ENCODE results near the gene ADK. TPM values are rescaled to one million over a fixed set of nuclear protein-coding genes. Genes with fewer than 3 reads are reported as not detected.
A peak's percentile ranks its signal among the peaks of the same experiment; 100 is the strongest.

ADK gene
- total and polyA plus RNA-seq, 2 experiments from 2014 or later = 39.9 to 53.0 TPM

DNA sequence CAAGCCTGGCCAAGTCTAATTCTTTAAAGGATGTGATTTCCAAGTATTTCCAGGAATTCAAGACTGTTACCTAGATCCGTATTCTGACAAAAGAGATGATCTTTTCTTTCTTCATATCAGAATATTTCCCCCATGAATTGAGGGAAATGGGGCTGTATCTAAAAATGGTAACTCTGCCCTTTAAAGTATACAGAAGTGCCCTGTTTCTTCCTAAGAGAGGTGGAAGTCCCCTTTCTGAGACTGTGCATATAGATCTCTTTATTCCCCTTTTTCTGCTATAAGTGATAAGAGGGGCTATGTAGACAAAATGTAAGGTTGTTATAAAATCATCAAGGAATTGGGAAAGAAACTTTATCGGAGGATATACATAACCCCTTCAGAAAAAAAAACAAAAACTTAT lies 388.3 kb downstream of the ADK start:
- Mint-ChIP-seq H3K9me3 (no peaks in the 10 kb centered on the region), H3K36me3 (ENCODE audit: low read depth) (no peaks in the 10 kb centered on the region), H3K27me3 (ENCODE audit: insufficient read depth, low read depth, poor library complexity) (peaks cover 2% of the 10 kb centered on the region), H3K27ac (no peak overlapping the region; the same call in 1 of the 2 replicates), H3K4me3 (no peak overlapping the region), H3K4me1 (peaks cover 6% of the 10 kb centered on the region; the same call in 2 of the 3 replicates)
- H3K36me3 ChIP-seq (ENCODE audit: insufficient read depth) = no peaks in the 10 kb centered on the region
- TF ChIP-seq NANOG (IDR thresholded peaks at IDR 0.05; ENCODE audit: borderline replicate concordance) = no peak
- TF ChIP-seq EZH2phosphoT487 (IDR thresholded peaks at IDR 0.05; ENCODE audit: unreplicated experiment) = no peak
- TF ChIP-seq JUNB (IDR thresholded peaks at IDR 0.05; ENCODE audit: unreplicated experiment) = no peak
- TF ChIP-seq ZNF331 (CRISPR knock-in tag; IDR thresholded peaks at IDR 0.05; ENCODE audit: low read depth) = no peak
- no peak for TF ChIP-seq ZNF114 (CRISPR knock-in tag; IDR thresholded peaks at IDR 0.05)
- TF ChIP-seq CTCF (conservative IDR thresholded peaks at IDR 0.05; ENCODE audit: low read depth in 2 of 2) = no peak
- no peak for TF ChIP-seq ZNF462 (CRISPR knock-in tag; IDR thresholded peaks at IDR 0.05)
- TF ChIP-seq CREB1 (CRISPR knock-in tag; IDR thresholded peaks at IDR 0.05; ENCODE audit: low read depth) = no peak
- no peak for TF ChIP-seq EZH2 (IDR thresholded peaks at IDR 0.05; ENCODE audit: low read depth, unreplicated experiment)
- no peak for TF ChIP-seq STAT1 (IDR thresholded peaks at IDR 0.05; ENCODE audit: unreplicated experiment)
- TF ChIP-seq REST (IDR thresholded peaks at IDR 0.05; ENCODE audit: unreplicated experiment) = no peak
- no peak for TF ChIP-seq POLR2AphosphoS5 (IDR thresholded peaks at IDR 0.05; ENCODE audit: low read depth)
- TF ChIP-seq, protein P1, sequence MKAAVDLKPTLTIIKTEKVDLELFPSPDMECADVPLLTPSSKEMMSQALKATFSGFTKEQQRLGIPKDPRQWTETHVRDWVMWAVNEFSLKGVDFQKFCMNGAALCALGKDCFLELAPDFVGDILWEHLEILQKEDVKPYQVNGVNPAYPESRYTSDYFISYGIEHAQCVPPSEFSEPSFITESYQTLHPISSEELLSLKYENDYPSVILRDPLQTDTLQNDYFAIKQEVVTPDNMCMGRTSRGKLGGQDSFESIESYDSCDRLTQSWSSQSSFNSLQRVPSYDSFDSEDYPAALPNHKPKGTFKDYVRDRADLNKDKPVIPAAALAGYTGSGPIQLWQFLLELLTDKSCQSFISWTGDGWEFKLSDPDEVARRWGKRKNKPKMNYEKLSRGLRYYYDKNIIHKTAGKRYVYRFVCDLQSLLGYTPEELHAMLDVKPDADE (IDR thresholded peaks at IDR 0.05) = no peak
- no peaks in the 10 kb centered on the region for H3K79me2 ChIP-seq (replicated peaks; ENCODE audit: insufficient read depth)
- H3K4me1 ChIP-seq (ENCODE audit: insufficient read depth) = peaks cover 4% of the 10 kb centered on the region
- H3K27ac ChIP-seq (ENCODE audit: low read depth) = peak overlapping the region; percentile 28; the same call in 1 of the 2 replicates
- no peak overlapping the region for H2AFZ ChIP-seq
- H3F3A ChIP-seq (replicated peaks; ENCODE audit: low read depth) = no peaks in the 10 kb centered on the region
- no peaks in the 10 kb centered on the region for H3K27me3 ChIP-seq (ENCODE audit: insufficient read depth)
- no peaks in the 10 kb centered on the region for H4K20me1 ChIP-seq (replicated peaks; ENCODE audit: insufficient read depth)
- ATAC-seq (no peak), DNase-seq (ENCODE audit: low spot score) (no peak)
- no peak overlapping the region for H3K4me3 ChIP-seq
- no peaks in the 10 kb centered on the region for H3K9me2 ChIP-seq (ENCODE audit: insufficient read depth)
- H3K4me2 ChIP-seq = no peak overlapping the region
